H9 (cell line): ENCODE measurements around the gene PLD1. TPM values are rescaled to one million over a fixed set of nuclear protein-coding genes. Genes with fewer than 3 reads are reported as not detected.
"Not testable (repeated sequence)": the region's sequence is repeated elsewhere in the genome, so short reads cannot be mapped to it uniquely, and the experiment has no call there.

Experiments
- DNase-seq: peaks from one replicate; pipeline ENCODE4 v3.0.0-alpha.2; 2017
- H2AFZ ChIP-seq: one replicate; pipeline ENCODE4 v1.6.1; 2013; ENCODE audit warnings: mild to moderate bottlenecking, low read length, control low read depth, moderate library complexity
- H2AK5ac ChIP-seq: 2 replicates; pipeline ENCODE4 v1.6.1; 2013; ENCODE audit warnings: low read length, control low read depth, mixed read lengths; ENCODE audit not compliant: insufficient read length
- H2BK120ac ChIP-seq: one replicate; pipeline ENCODE4 v1.6.1; 2013; ENCODE audit warnings: low read depth, mild to moderate bottlenecking, low read length, control low read depth, inconsistent platforms; ENCODE audit not compliant: poor library complexity, severe bottlenecking
- H2BK12ac ChIP-seq: 2 replicates; pipeline ENCODE4 v1.6.1; 2013; ENCODE audit warnings: low read length, control low read depth, mixed read lengths, low read depth; ENCODE audit not compliant: insufficient read length
- H2BK15ac ChIP-seq: 2 replicates; pipeline ENCODE4 v1.6.1; 2013; ENCODE audit warnings: low read depth, low read length, control low read depth
- H2BK20ac ChIP-seq: one replicate; pipeline ENCODE4 v1.6.1; 2013; ENCODE audit warnings: low read depth, mild to moderate bottlenecking, low read length, control low read depth, inconsistent platforms; ENCODE audit not compliant: poor library complexity, severe bottlenecking
- H2BK5ac ChIP-seq: 2 replicates; pipeline ENCODE4 v1.6.1; 2013; ENCODE audit warnings: low read length, control low read depth, mixed read lengths; ENCODE audit not compliant: insufficient read length
- H3K14ac ChIP-seq: 2 replicates; pipeline ENCODE4 v1.6.1; 2013; ENCODE audit warnings: low read length, control low read depth; ENCODE audit not compliant: insufficient read depth
- H3K18ac ChIP-seq: 2 replicates; pipeline ENCODE4 v1.6.1; 2013; ENCODE audit warnings: low read depth, mild to moderate bottlenecking, mixed read lengths, low read length, control low read depth; ENCODE audit not compliant: insufficient read length
- H3K23ac ChIP-seq: 2 replicates; pipeline ENCODE4 v1.6.1; 2013; ENCODE audit warnings: low read length, control low read depth, mixed read lengths, low read depth; ENCODE audit not compliant: insufficient read length
- H3K23me2 ChIP-seq: 2 replicates; pipeline ENCODE4 v1.6.1; 2013; ENCODE audit warnings: low read depth, mild to moderate bottlenecking, mixed read lengths, low read length, control low read depth; ENCODE audit not compliant: insufficient read length, poor library complexity, severe bottlenecking
- H3K27ac ChIP-seq: 2 replicates; pipeline ENCODE4 v1.5.1; 2013; ENCODE audit warnings: low read length, control low read depth, mixed read lengths, low read depth; ENCODE audit not compliant: insufficient read length
- H3K27me3 ChIP-seq: 2 replicates; pipeline ENCODE4 v1.6.1; 2013; ENCODE audit warnings: low read length, control low read depth, inconsistent platforms; ENCODE audit not compliant: insufficient read depth
- H3K4ac ChIP-seq: 2 replicates; pipeline ENCODE4 v1.6.1; 2013; ENCODE audit warnings: low read depth, mild to moderate bottlenecking, control low read depth, inconsistent platforms, low read length, moderate library complexity
- H3K4me1 ChIP-seq: 2 replicates; pipeline ENCODE4 v1.6.1; 2013; ENCODE audit warnings: low read length, control low read depth, inconsistent platforms; ENCODE audit not compliant: insufficient read depth
- H3K4me2 ChIP-seq: 2 replicates; pipeline ENCODE4 v1.6.1; 2013; ENCODE audit warnings: low read length, control low read depth, mixed read lengths; ENCODE audit not compliant: insufficient read length, insufficient read depth
- H3K56ac ChIP-seq: 2 replicates; pipeline ENCODE4 v1.6.1; 2013; ENCODE audit warnings: low read depth, mild to moderate bottlenecking, mixed read lengths, low read length, control low read depth; ENCODE audit not compliant: insufficient read length
- H3K79me1 ChIP-seq: 2 replicates; pipeline ENCODE4 v1.6.1; 2013; ENCODE audit warnings: low read depth, mild to moderate bottlenecking, moderate library complexity, low read length, control low read depth, inconsistent platforms; ENCODE audit not compliant: insufficient read depth, poor library complexity, severe bottlenecking
- H3K79me2 ChIP-seq: 2 replicates; pipeline ENCODE4 v1.6.1; 2013; ENCODE audit warnings: low read length, control low read depth, inconsistent platforms; ENCODE audit not compliant: insufficient read depth
- H3K9ac ChIP-seq: 2 replicates; pipeline ENCODE4 v1.6.1; 2013; ENCODE audit warnings: low read length, control low read depth, mixed read lengths; ENCODE audit not compliant: insufficient read length; ENCODE audit errors: extremely low read depth
- H3K9me3 ChIP-seq: one replicate; pipeline ENCODE4 v1.6.1; 2013; ENCODE audit warnings: low read depth, low read length, inconsistent platforms; ENCODE audit not compliant: control insufficient read depth
- H3T11ph ChIP-seq: one replicate; pipeline ENCODE4 v1.6.1; 2013; ENCODE audit warnings: mild to moderate bottlenecking, low read length, control low read depth, inconsistent platforms
- H4K20me1 ChIP-seq: one replicate; pipeline ENCODE4 v1.6.1; 2013; ENCODE audit not compliant: control insufficient read depth, insufficient read length, insufficient read depth
- H4K5ac ChIP-seq: 2 replicates; pipeline ENCODE4 v1.6.1; 2013; ENCODE audit warnings: low read depth, mild to moderate bottlenecking, mixed read lengths, low read length, control low read depth; ENCODE audit not compliant: insufficient read length
- H4K8ac ChIP-seq: replicated peaks from 2 replicates; pipeline ENCODE4 v1.6.1; 2013; ENCODE audit warnings: low read length, control low read depth, mixed read lengths, low read depth; ENCODE audit not compliant: insufficient read length
- H4K91ac ChIP-seq: 2 replicates; pipeline ENCODE4 v1.6.1; 2013; ENCODE audit warnings: low read depth, mild to moderate bottlenecking, moderate library complexity, mixed read lengths, low read length, control low read depth; ENCODE audit not compliant: insufficient read length
- H3K27ac Mint-ChIP-seq, 3 experiments: 2 replicates in 2 of 3; 3 replicates in 1 of 3; pipeline ENCODE4 v1.8.0; 2020 to 2021; ENCODE audit warnings: mixed read lengths in 3 of 3, mild to moderate bottlenecking in 1 of 3, moderate library complexity in 1 of 3
- H3K27me3 Mint-ChIP-seq: 2 replicates; pipeline ENCODE4 v1.8.0; 2021; ENCODE audit warnings: low read depth, mild to moderate bottlenecking, moderate library complexity, mixed read lengths
- H3K36me3 Mint-ChIP-seq, 3 experiments: 2 replicates in 2 of 3; 3 replicates in 1 of 3; pipeline ENCODE4 v1.8.0; 2020 to 2021; ENCODE audit warnings: low read depth in 3 of 3, mixed read lengths in 3 of 3; ENCODE audit not compliant: insufficient read depth in 1 of 3
- H3K4me1 Mint-ChIP-seq, 2 experiments: 2 replicates each; pipeline ENCODE4 v1.8.0; 2020; ENCODE audit warnings: mixed read lengths in 2 of 2
- H3K4me3 Mint-ChIP-seq, 2 experiments: 2 replicates in 1 of 2; 3 replicates in 1 of 2; pipeline ENCODE4 v1.8.0; 2020 to 2021; ENCODE audit warnings: mild to moderate bottlenecking in 2 of 2, mixed read lengths in 2 of 2, moderate library complexity in 1 of 2
- H3K9me3 Mint-ChIP-seq, 2 experiments: 2 replicates in 1 of 2; 3 replicates in 1 of 2; pipeline ENCODE4 v1.8.0; 2020; ENCODE audit warnings: mild to moderate bottlenecking in 2 of 2, mixed read lengths in 2 of 2, moderate library complexity in 1 of 2
- WGBS: extraction: QIAGEN DNeasy Blood & Tissue Kit; methylation state at CpG from one replicate; pipeline ENCODE4 v1.1.7; 2013; ENCODE audit warnings: missing lambda C conversion rate, low lambda C conversion rate, mixed read lengths; ENCODE audit not compliant: insufficient read length; ENCODE audit errors: extremely low coverage; 5-methylcytosine and 5-hydroxymethylcytosine counted together
- total RNA-seq: library from RNA; stranded (reverse); gene quantifications from 2 replicates; pipeline ENCODE4 v1.2.1, GENCODE V29; 2021
- TF ChIP-seq, protein P1 (sequence below): fragments of 200-600 bp; sonication (generic); conservative IDR thresholded peaks from 3 replicates; pipeline ENCODE4 v1.8.0; 2021; ENCODE audit warnings: antibody characterized with exemption, mild to moderate bottlenecking

PLD1 gene
- total RNA-seq, 1 experiment from 2014 or later: 1.8 TPM

DNA sequence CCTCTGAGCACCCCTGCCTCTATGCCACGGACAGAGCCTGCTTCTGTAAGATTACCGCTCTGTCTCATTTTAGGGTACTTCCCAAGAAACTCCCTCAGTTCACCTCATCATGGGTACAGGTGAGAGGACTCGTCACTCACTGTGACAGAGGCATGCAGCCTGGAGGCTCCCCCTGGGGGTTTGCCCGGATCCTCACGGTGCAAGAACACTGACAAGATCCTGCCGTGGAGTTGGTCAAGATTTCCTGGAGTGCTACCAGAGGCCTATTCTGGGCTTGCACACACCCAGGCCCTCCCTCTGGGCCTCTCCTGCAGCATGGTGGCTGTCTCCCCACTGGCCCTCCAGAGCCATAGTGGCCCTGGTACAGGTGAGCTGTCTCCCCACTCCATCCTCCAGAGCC, 247.0 kb downstream of the PLD1 start:
- no peak overlapping the region for H2BK15ac ChIP-seq
- no peak overlapping the region for H2BK12ac ChIP-seq
- Mint-ChIP-seq H3K27me3 (no peaks in the 10 kb centered on the region), H3K4me1 (peaks cover 2 to 6% of the 10 kb centered on the region in 2 experiments), H3K27ac (no peak overlapping the region; a peak in 2 of 7 replicates), H3K4me3 (no peak overlapping the region), H3K36me3 (no peaks in the 10 kb centered on the region), H3K9me3 (no peaks in the 10 kb centered on the region)
- H3K9ac ChIP-seq: no peak overlapping the region
- peak; percentile 58 for DNase-seq
- H3K79me1 ChIP-seq: no peaks in the 10 kb centered on the region
- no peak overlapping the region for H2AFZ ChIP-seq
- no peak overlapping the region for H3K18ac ChIP-seq
- no peaks in the 10 kb centered on the region for H4K20me1 ChIP-seq
- no peak overlapping the region for H3K4me2 ChIP-seq
- no peaks in the 10 kb centered on the region for H3K79me2 ChIP-seq
- H3K23ac ChIP-seq: no peak overlapping the region
- no peak overlapping the region for H4K91ac ChIP-seq
- no peak overlapping the region for H2BK20ac ChIP-seq
- no peak overlapping the region for H4K8ac ChIP-seq
- no peak overlapping the region for H3T11ph ChIP-seq
- H3K56ac ChIP-seq: no peak overlapping the region
- no peak overlapping the region; the same call in 1 of the 2 replicates for H3K14ac ChIP-seq
- H3K27me3 ChIP-seq: no peaks in the 10 kb centered on the region
- H3K23me2 ChIP-seq: no peaks in the 10 kb centered on the region
- H4K5ac ChIP-seq: no peak overlapping the region
- no peak overlapping the region for H3K27ac ChIP-seq
- H2BK120ac ChIP-seq: no peak overlapping the region
- no peak overlapping the region for H3K4ac ChIP-seq
- no peaks in the 10 kb centered on the region; the same call in 1 of the 2 replicates for H3K4me1 ChIP-seq
- peak overlapping the region; percentile 27 for H2BK5ac ChIP-seq
- TF ChIP-seq, protein P1, sequence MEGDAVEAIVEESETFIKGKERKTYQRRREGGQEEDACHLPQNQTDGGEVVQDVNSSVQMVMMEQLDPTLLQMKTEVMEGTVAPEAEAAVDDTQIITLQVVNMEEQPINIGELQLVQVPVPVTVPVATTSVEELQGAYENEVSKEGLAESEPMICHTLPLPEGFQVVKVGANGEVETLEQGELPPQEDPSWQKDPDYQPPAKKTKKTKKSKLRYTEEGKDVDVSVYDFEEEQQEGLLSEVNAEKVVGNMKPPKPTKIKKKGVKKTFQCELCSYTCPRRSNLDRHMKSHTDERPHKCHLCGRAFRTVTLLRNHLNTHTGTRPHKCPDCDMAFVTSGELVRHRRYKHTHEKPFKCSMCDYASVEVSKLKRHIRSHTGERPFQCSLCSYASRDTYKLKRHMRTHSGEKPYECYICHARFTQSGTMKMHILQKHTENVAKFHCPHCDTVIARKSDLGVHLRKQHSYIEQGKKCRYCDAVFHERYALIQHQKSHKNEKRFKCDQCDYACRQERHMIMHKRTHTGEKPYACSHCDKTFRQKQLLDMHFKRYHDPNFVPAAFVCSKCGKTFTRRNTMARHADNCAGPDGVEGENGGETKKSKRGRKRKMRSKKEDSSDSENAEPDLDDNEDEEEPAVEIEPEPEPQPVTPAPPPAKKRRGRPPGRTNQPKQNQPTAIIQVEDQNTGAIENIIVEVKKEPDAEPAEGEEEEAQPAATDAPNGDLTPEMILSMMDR: peak; percentile 49
- H3K9me3 ChIP-seq: no peaks in the 10 kb centered on the region
- H2AK5ac ChIP-seq: no peak overlapping the region
- WGBS: no CpG with 5 or more reads among the region's 6 CpGs

DNA sequence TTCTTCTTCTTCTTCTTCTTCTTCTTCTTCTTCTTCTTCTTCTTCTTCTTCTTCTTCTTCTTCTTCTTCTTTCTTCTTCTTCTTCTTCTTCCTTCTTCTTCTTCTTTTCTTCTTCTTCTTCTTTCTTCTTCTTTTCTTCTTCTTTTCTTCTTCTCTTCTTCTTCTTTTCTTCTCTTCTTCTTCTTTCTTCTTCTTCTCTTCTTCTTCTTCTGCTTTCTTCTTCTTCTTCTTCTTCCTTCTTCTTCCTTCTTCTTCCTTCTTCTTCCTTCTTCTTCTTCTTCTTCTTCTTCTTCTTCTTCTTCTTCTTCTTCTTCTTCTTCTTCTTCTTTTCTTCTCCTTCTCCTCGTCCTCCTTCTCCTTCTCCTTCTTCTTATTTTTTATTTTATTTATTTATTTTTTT, 247.8 kb downstream of the PLD1 start:
- not testable (repeated sequence) for H3K9me3 ChIP-seq, H2BK5ac ChIP-seq, H3K14ac ChIP-seq, H3K9me3 Mint-ChIP-seq, H3K27me3 ChIP-seq, H3K4ac ChIP-seq, H3K79me2 ChIP-seq, H2BK15ac ChIP-seq, H2BK12ac ChIP-seq, H3K4me3 Mint-ChIP-seq, H3K27ac Mint-ChIP-seq, H3K27ac ChIP-seq, H4K5ac ChIP-seq, H2AFZ ChIP-seq, H3K23me2 ChIP-seq, H2BK120ac ChIP-seq, H3K79me1 ChIP-seq, H3T11ph ChIP-seq, H4K8ac ChIP-seq, H2BK20ac ChIP-seq, H4K20me1 ChIP-seq, H3K4me2 ChIP-seq, H3K36me3 Mint-ChIP-seq, H4K91ac ChIP-seq, H3K18ac ChIP-seq, H3K9ac ChIP-seq, H3K4me1 ChIP-seq, H3K23ac ChIP-seq, DNase-seq, H2AK5ac ChIP-seq, H3K56ac ChIP-seq, H3K27me3 Mint-ChIP-seq
- H3K4me1 Mint-ChIP-seq: peaks cover 5 to 12% of the 10 kb centered on the region in 2 experiments
- WGBS: 100% methylated on average over 1 of the region's 1 CpG
